Stimulated activated CD4-positive, alpha-beta T cell treated with anti-CD3 and anti-CD28 coated beads, Interleukin-4, amount 100 ng/mL, for 4 hours (primary cell): Measurements from ENCODE around the gene PDLIM7.

Source experiments
- DNase-seq, 2 experiments: peaks; one replicate each; pipeline ENCODE4 v3.0.0-alpha.2; 2020

PDLIM7 gene

GRCh38 chr5:177472460-177473442 is 24.7 kb downstream of the PDLIM7 start:
- peak; percentile 51 to 55 for DNase-seq

- DNase-seq = no peak
Measured at GRCh38 chr5:177471610-177472356, 25.6 kb downstream of the PDLIM7 start.

GRCh38 chr5:177470759-177471536 is 26.5 kb downstream of the PDLIM7 start:
- no peak for DNase-seq

- DNase-seq = no peak
Measured at GRCh38 chr5:177469750-177470525, 27.5 kb downstream of the PDLIM7 start.

GRCh38 chr5:177468685-177469628 is 28.4 kb downstream of the PDLIM7 start:
- no peak for DNase-seq

GRCh38 chr5:177468329-177468684 is 29.1 kb downstream of the PDLIM7 start:
- no peak for DNase-seq

GRCh38 chr5:177467436-177467835 is 30.0 kb downstream of the PDLIM7 start:
- DNase-seq = no peak

GRCh38 chr5:177466861-177467260 is 30.5 kb downstream of the PDLIM7 start:
- DNase-seq = no peak

GRCh38 chr5:177465044-177465443 is 32.4 kb downstream of the PDLIM7 start:
- DNase-seq = no peak

- no peak for DNase-seq
Measured at GRCh38 chr5:177462021-177462670, 35.3 kb downstream of the PDLIM7 start.

GRCh38 chr5:177459819-177460628 is 37.4 kb downstream of the PDLIM7 start:
- DNase-seq = no peak

GRCh38 chr5:177459357-177459756 is 38.0 kb downstream of the PDLIM7 start:
- DNase-seq = no peak

GRCh38 chr5:177458912-177459350 is 38.5 kb downstream of the PDLIM7 start:
- no peak for DNase-seq

- DNase-seq = no peak
Measured at GRCh38 chr5:177457852-177458681, 39.3 kb downstream of the PDLIM7 start.

- peak in 1 of 2 experiments; percentile 22 for DNase-seq
Measured at GRCh38 chr5:177456976-177457851, 40.2 kb downstream of the PDLIM7 start.

GRCh38 chr5:177456591-177456964 is 40.8 kb downstream of the PDLIM7 start:
- DNase-seq = no peak
